Left ventricle myocardium inferior (tissue), 1 donor: Measurements from ENCODE around the gene GPR84. TPM values are rescaled to one million over a fixed set of nuclear protein-coding genes. Genes with fewer than 3 reads are reported as not detected.

Source experiments
- DNase-seq: peaks from one replicate; pipeline ENCODE4 v3.0.0-alpha.2; 2020
- H3K27ac ChIP-seq: fragments of 200-600 bp; replicated peaks from 2 replicates; pipeline ENCODE4 v1.8.0; 2021
- H3K27me3 ChIP-seq: fragments of 200-600 bp; 2 replicates; pipeline ENCODE4 v1.8.0; 2021; ENCODE audit warnings: low read depth
- H3K36me3 ChIP-seq: fragments of 200-600 bp; 2 replicates; pipeline ENCODE4 v1.8.0; 2021
- H3K4me1 ChIP-seq: fragments of 200-600 bp; 2 replicates; pipeline ENCODE4 v1.8.0; 2021
- H3K4me3 ChIP-seq: fragments of 200-600 bp; 2 replicates; pipeline ENCODE4 v1.8.0; 2021; ENCODE audit warnings: mild to moderate bottlenecking, moderate library complexity
- H3K9me3 ChIP-seq: fragments of 200-600 bp; replicated peaks from 2 replicates; pipeline ENCODE4 v1.8.0; 2021
- intact Hi-C: fragments of 100-400 bp; cut with micrococcal nuclease; formaldehyde crosslinking; loops from one replicate; pipeline ENCODE4 v1.11.0; 2022
- total RNA-seq: library from RNA; stranded (reverse); fragmentation: NEBNext Ultra II Directional; extraction: Animal tissue kit (Norgen Biotek cat#: 25700); gene quantifications from one replicate; pipeline ENCODE4 v1.2.1, GENCODE V29; 2021
- TF ChIP-seq, protein P1 (sequence below): fragments of 200-600 bp; IDR thresholded peaks from 2 replicates; pipeline ENCODE4 v1.8.0; 2021; ENCODE audit warnings: antibody characterized with exemption, mild to moderate bottlenecking, borderline replicate concordance
- donor health status: DM: no; HTN: yes; CAD: no; lungs with severe emphysema.

GPR84 gene
- total RNA-seq, 1 donor from 2014 or later: not detected

DNA sequence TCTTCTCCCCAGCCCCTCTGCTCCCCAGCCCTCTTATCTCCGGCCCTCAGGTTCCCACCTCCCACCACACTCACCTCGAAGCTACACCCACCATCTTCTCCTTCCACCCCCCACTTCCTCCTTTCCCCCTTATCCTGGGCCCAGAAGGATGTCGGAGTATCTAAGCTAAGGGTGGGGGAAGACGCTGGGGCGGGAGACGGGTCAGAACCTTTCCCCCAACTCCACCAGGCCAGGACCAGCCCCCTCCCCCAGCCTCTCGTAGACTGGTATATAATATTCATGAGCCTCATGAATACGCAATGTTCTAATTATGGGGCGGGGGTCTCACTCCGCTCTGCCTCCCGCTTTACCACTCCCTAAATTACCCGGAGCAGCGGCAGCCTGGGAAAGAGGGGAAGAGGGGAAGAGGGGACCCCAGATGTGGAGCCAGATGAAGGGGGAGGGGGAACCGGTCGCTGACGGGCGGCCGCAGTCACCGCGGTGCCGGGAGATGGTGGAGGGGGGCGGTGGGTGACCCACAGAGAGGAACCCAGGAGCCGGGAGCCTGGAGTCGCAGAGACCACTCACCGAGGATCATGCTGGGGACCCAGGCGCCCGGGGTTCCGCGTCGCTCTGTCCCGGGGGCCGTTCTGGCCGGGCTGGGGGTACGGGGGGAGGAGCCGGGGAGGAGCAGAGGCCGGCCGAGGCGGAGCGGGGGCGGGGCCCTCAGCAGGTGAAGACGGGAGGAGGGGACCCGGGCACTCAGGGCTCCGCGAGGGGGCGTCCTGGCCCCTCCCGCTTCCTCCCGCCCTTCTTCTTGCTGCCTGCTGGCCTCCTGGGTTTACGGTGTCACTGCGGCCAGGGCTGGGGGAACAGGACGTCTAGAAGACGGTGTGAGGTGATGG, 26.6 kb upstream of the GPR84 start:
- Histone ChIP-seq H3K27me3 (no peaks in the 10 kb centered on the region), H3K4me3 (peak overlapping the region; percentile 59), H3K36me3 (peaks cover 18% of the 10 kb centered on the region), H3K27ac (no peak overlapping the region), H3K9me3 (no peaks in the 10 kb centered on the region), H3K4me1 (peaks cover 16% of the 10 kb centered on the region)
- intact Hi-C loops: no loop called here
- TF ChIP-seq, protein P1, sequence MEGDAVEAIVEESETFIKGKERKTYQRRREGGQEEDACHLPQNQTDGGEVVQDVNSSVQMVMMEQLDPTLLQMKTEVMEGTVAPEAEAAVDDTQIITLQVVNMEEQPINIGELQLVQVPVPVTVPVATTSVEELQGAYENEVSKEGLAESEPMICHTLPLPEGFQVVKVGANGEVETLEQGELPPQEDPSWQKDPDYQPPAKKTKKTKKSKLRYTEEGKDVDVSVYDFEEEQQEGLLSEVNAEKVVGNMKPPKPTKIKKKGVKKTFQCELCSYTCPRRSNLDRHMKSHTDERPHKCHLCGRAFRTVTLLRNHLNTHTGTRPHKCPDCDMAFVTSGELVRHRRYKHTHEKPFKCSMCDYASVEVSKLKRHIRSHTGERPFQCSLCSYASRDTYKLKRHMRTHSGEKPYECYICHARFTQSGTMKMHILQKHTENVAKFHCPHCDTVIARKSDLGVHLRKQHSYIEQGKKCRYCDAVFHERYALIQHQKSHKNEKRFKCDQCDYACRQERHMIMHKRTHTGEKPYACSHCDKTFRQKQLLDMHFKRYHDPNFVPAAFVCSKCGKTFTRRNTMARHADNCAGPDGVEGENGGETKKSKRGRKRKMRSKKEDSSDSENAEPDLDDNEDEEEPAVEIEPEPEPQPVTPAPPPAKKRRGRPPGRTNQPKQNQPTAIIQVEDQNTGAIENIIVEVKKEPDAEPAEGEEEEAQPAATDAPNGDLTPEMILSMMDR: no peak
- DNase-seq: peak; percentile 11

DNA sequence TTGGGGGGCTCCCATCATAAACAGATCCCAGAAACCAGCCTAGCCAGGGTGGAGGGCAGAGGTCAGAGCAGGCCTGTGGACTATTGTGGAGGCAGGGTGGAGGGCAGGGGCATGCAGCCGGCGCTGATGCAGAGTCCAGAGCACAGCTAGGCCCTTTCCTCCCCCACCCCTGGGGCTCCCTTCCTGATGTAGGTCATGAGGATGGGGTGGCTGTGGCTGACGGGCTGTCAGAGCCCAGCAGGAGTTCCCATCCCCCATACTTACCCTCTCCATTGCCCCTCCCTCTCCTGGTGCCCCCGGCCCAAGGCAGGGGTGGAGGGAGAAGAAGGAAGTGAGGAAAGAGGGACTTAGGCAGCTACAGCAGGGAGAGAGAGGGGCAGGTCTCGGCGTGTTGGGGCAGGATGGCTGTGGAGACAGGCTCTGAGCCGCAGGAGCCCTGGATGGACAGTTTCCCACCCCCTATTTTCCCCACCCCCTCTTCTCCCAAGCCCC, 25.9 kb upstream of the GPR84 start:
- H3K27ac ChIP-seq: no peak overlapping the region
- H3K4me1 ChIP-seq: peaks cover 18% of the 10 kb centered on the region
- peaks cover 11% of the 10 kb centered on the region for H3K36me3 ChIP-seq
- intact Hi-C loops: no loop called here
- no peaks in the 10 kb centered on the region for H3K9me3 ChIP-seq
- H3K4me3 ChIP-seq: no peak overlapping the region
- no peaks in the 10 kb centered on the region for H3K27me3 ChIP-seq
- TF ChIP-seq, protein P1: no peak
- peak; percentile 13 for DNase-seq

DNA sequence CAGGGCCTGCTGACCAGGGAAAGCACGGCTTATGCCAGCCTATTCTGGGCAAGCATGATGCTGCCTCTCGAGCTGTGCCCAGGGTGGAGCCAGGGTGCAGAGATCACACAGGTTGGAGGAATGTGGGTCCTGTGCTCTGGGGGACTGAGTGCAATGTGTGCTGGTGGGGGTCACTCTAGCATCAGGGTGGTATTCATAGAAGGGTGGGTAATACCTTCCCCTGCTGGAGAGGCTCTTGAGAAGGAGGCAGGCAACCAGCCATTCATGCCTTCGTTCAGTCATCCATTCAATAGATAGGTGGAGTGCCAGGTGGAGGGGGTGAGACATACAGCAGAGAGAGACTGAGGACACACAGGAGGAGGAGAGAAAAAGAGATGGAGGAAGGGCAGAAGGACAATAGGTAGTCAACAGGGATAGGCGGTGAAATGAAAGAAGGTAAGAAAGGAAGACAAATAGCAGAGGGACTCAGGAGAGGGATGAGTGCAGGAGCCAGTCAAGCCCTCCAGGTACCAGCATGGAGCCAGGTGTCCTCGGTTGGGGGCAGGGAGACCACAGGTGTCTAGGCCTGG, 25.4 kb upstream of the GPR84 start:
- H3K4me3 ChIP-seq: no peak overlapping the region
- TF ChIP-seq, protein P1: no peak
- DNase-seq: peak; percentile 14
- H3K27ac ChIP-seq: no peak overlapping the region
- no peaks in the 10 kb centered on the region for H3K27me3 ChIP-seq
- intact Hi-C loops: no loop called here
- peaks cover 22% of the 10 kb centered on the region for H3K4me1 ChIP-seq
- peaks cover 6% of the 10 kb centered on the region for H3K36me3 ChIP-seq
- H3K9me3 ChIP-seq: no peaks in the 10 kb centered on the region

DNA sequence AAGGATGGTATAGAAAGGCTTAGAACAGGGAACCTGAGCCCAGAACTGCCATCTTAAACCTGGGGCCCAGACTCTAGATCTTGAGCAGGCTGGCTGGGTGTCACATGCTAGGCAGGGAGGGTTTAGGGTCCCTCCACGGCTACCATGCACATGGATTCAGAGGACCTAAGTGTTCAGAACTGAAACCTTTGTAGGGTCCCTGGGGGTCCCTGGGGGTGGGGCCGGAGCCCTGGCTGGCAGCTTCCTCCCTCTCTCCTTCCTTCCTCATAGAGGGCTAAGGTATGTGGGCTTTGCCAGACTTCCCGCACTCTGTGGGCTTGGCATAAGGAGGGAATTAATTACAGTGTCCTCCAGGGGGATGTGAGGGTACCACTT, 24.8 kb upstream of the GPR84 start:
- Histone ChIP-seq H3K4me3 (no peak overlapping the region), H3K36me3 (peaks cover under 1% of the 10 kb centered on the region), H3K4me1 (peaks cover 22% of the 10 kb centered on the region), H3K9me3 (no peaks in the 10 kb centered on the region), H3K27ac (no peak overlapping the region), H3K27me3 (no peaks in the 10 kb centered on the region)
- no peak for DNase-seq
- TF ChIP-seq, protein P1: no peak
- intact Hi-C loops: no loop called here

DNA sequence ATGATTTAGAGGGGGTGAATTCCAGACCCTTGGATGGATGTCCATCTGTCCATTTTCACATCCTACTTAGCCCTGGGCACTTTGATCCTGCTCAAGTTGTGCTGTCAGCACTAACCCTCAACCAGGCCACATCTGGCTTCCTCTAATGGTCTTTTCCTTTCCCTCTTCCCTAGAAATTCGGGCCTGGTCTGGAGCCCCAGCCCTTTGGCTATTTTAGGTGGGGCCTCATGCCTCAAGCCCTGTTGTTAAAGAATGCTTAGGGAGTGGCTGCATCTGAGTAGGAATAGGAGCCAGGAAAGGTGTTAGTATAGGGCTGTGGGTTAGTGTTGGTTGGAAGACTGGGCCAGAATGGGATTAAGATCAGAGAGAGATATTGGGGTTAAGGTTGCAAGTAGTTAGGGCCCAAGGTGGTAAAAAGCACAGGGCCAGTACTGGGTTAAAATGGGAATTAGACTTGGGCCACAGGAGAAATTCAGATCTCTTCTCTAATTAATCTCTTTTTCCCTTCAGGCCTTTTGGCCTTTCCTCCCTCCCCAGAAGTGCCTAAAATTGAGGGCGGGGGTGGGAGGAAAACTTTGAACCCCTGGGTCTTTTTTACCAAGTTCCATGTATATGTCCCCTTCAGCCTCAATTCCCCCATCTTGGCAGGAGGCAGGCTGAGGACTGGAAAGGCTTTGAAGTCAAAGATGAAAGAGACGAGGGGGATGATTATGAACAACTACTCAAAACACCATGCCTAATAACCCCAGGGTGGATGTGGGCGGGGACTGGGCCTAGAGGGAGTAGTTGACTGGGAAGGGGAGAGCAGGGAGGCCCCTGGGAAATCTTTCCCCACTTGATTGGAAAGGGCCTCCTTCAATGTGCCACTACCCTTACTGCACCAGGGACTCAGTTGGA, 24.2 kb upstream of the GPR84 start:
- H3K9me3 ChIP-seq: no peaks in the 10 kb centered on the region
- intact Hi-C loops: no loop called here
- DNase-seq: no peak
- no peaks in the 10 kb centered on the region for H3K27me3 ChIP-seq
- H3K27ac ChIP-seq: no peak overlapping the region
- peaks cover 22% of the 10 kb centered on the region for H3K4me1 ChIP-seq
- no peaks in the 10 kb centered on the region for H3K36me3 ChIP-seq
- H3K4me3 ChIP-seq: no peak overlapping the region
- TF ChIP-seq, protein P1: no peak
